ENCODE results near the gene CCDC154. TPM values are rescaled to one million over a fixed set of nuclear protein-coding genes. Genes with fewer than 3 reads are reported as not detected.

Gene CCDC154
- total and polyA plus RNA-seq, 2 of the 4 experiments (the other 2 are of a cell fraction): 0.09 TPM; not detected in 1

- no peak overlapping the region for H3K4me2 ChIP-seq (ENCODE audit: low read depth, low read length)
- no peak for ATAC-seq (ENCODE audit: low read depth)
- H2BK15ac ChIP-seq (ENCODE audit: low read depth, low read length): no peak overlapping the region
- no TSS peak for BruUV-seq (replicated peaks)
- no peaks in the 10 kb centered on the region for H3K9me3 ChIP-seq (ENCODE audit: control insufficient read depth, insufficient read depth, low read length)
- no peak overlapping the region for H3K18ac ChIP-seq (ENCODE audit: low read depth, low read length)
- H3K4ac ChIP-seq (ENCODE audit: low read depth, low read length): no peak overlapping the region
- ChIA-PET CTCF (no interaction called here), POLR2A (ENCODE audit: unreplicated experiment) (no interaction called here)
- in situ Hi-C loops (cut with MboI; ENCODE audit: low sequenced_read_pairs) (no loop called here), intact Hi-C loops (cut with micrococcal nuclease) (no loop called here), dilution Hi-C loops (cut with HindIII; ENCODE audit: low sequenced_read_pairs, unreplicated experiment) (no loop called here)
- DNase-seq: no peak
- no peaks in the 10 kb centered on the region; the same call in none of the 2 replicates for H4K20me1 ChIP-seq (ENCODE audit: insufficient read depth, low read length)
- no peaks in the 10 kb centered on the region for H3K9me1 ChIP-seq (ENCODE audit: insufficient read depth, low read length)
- no peak overlapping the region for H2BK20ac ChIP-seq (ENCODE audit: low read depth, low read length)
- no peak overlapping the region for H4K5ac ChIP-seq (ENCODE audit: low read depth, low read length)
- no peak overlapping the region for H4K8ac ChIP-seq (ENCODE audit: low read depth in 2 of 2, low read length in 2 of 2)
- H3K4me3 ChIP-seq (ENCODE audit: insufficient read depth, low read depth, low read length): no peak overlapping the region
- no peak overlapping the region for H4K91ac ChIP-seq (ENCODE audit: insufficient read depth, low read depth, low read length)
- H3K14ac ChIP-seq (replicated peaks; ENCODE audit: low read depth, low read length): no peak overlapping the region
- H2BK5ac ChIP-seq (ENCODE audit: low read depth, low read length, poor library complexity, severe bottlenecking): no peak overlapping the region
- no peak overlapping the region for H3K23ac ChIP-seq (ENCODE audit: low read depth, low read length)
- no peak overlapping the region for H2BK120ac ChIP-seq (ENCODE audit: low read depth, low read length)
- H3K9ac ChIP-seq (ENCODE audit: low read depth, low read length): no peak overlapping the region
- H3K56ac ChIP-seq (ENCODE audit: extremely low read depth, insufficient read depth, low read length): no peak overlapping the region
- no peak for TF ChIP-seq FOS (IDR thresholded peaks at IDR 0.05; ENCODE audit: low read depth, low read length)
- TF ChIP-seq, protein P1, sequence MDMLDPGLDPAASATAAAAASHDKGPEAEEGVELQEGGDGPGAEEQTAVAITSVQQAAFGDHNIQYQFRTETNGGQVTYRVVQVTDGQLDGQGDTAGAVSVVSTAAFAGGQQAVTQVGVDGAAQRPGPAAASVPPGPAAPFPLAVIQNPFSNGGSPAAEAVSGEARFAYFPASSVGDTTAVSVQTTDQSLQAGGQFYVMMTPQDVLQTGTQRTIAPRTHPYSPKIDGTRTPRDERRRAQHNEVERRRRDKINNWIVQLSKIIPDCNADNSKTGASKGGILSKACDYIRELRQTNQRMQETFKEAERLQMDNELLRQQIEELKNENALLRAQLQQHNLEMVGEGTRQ (IDR thresholded peaks at IDR 0.05; ENCODE audit: low read depth, low read length): no peak
- TF ChIP-seq MAFK (IDR thresholded peaks at IDR 0.05; ENCODE audit: low read depth, low read length): no peak
- no peak overlapping the region for H2AK9ac ChIP-seq (replicated peaks; ENCODE audit: low read depth, low read length, poor library complexity)
- peaks cover 44% of the 10 kb centered on the region for H3K36me3 ChIP-seq (ENCODE audit: control insufficient read depth, insufficient read depth, low read length)
- 94% methylated on average over 16 of the region's 22 CpGs; no CpG with 5 or more reads in 1 of the 2 experiments for WGBS, 2 experiments (ENCODE audit: extremely low coverage in 2 of 2, insufficient read length in 1 of 2)
- no peak overlapping the region for H2AK5ac ChIP-seq (ENCODE audit: low read depth, low read length)
- no peaks in the 10 kb centered on the region for H3K27me3 ChIP-seq (ENCODE audit: control insufficient read depth, insufficient read depth, low read length)
- peaks cover 0 to 30% of the 10 kb centered on the region in 2 experiments for H3K79me1 ChIP-seq (ENCODE audit: low read depth in 1 of 2, low read length in 2 of 2)
- no peak overlapping the region for H2AFZ ChIP-seq (replicated peaks; ENCODE audit: low read length, poor library complexity)
- peaks cover 3% of the 10 kb centered on the region; the same call in 1 of the 2 replicates for H3K4me1 ChIP-seq (ENCODE audit: control insufficient read depth, insufficient read depth, low read length)
- no peak overlapping the region for H3K27ac ChIP-seq (ENCODE audit: insufficient read depth, low read length)
Measured at GRCh38 chr16:1403036-1403435, 41.3 kb downstream of the CCDC154 start.

Data from IMR-90 (cell line).